Activated CD8-positive, alpha-beta T cell treated with anti-CD3 and anti-CD28 coated beads, Interleukin-2, amount 10 ng/mL, durations not matched to agents 7 days and 5 days (primary cell): ENCODE data around the gene UFC1. TPM values are rescaled to one million over a fixed set of nuclear protein-coding genes. Genes with fewer than 3 reads are reported as not detected.
A peak's percentile ranks its signal among the peaks of the same experiment; 100 is the strongest.

Source experiments
- ATAC-seq: fragments of 150-1000 bp; cut with Tn5 transposase; one replicate; pipeline ENCODE4 v1.10.0; 2021; ENCODE audit warnings: moderate library complexity
- CTCF ChIA-PET: fragments of 350-600 bp; sonication (Branson Sonifier 250); formaldehyde crosslinking; loops from one replicate; lab custom pipeline; 2021; ENCODE audit warnings: antibody characterized with exemption; lab: Charles Lee
- POLR2A ChIA-PET: fragments of 350-600 bp; sonication (Branson Sonifier 250); formaldehyde crosslinking; loops from one replicate; lab custom pipeline; 2021; ENCODE audit warnings: antibody characterized with exemption; lab: Charles Lee
- DNase-seq: peaks from one replicate; pipeline ENCODE4 v3.0.0-alpha.2; 2020
- H3K27ac Mint-ChIP-seq: one replicate; pipeline ENCODE4 v1.8.0; 2021; ENCODE audit warnings: mild to moderate bottlenecking, mixed read lengths
- H3K27me3 Mint-ChIP-seq: one replicate; pipeline ENCODE4 v1.8.0; 2021; ENCODE audit warnings: low read depth, mixed read lengths
- H3K36me3 Mint-ChIP-seq: one replicate; pipeline ENCODE4 v1.8.0; 2021; ENCODE audit warnings: low read depth, mixed read lengths
- H3K4me1 Mint-ChIP-seq: one replicate; pipeline ENCODE4 v1.8.0; 2021; ENCODE audit warnings: low read depth, mixed read lengths
- H3K4me3 Mint-ChIP-seq: one replicate; pipeline ENCODE4 v1.8.0; 2021; ENCODE audit warnings: mild to moderate bottlenecking, mixed read lengths
- H3K9me3 Mint-ChIP-seq: one replicate; pipeline ENCODE4 v1.8.0; 2022; ENCODE audit warnings: mixed read lengths; ENCODE audit not compliant: insufficient read depth
- total RNA-seq, 2 experiments: library from RNA; stranded (reverse); gene quantifications; one replicate each; pipeline ENCODE4 v1.2.3, GENCODE V29; 2021

The UFC1 gene
- total RNA-seq, 2 experiments from 2014 or later: 103 to 104 TPM

- peaks cover 53% of the 10 kb centered on the region for H3K36me3 Mint-ChIP-seq
- no peak for DNase-seq
- H3K4me1 Mint-ChIP-seq: peaks cover 34% of the 10 kb centered on the region
- H3K27ac Mint-ChIP-seq: no peak overlapping the region
- ATAC-seq: no peak
- H3K9me3 Mint-ChIP-seq: no peaks in the 10 kb centered on the region
- H3K4me3 Mint-ChIP-seq: no peak overlapping the region
- ChIA-PET POLR2A (interaction anchor here (0.9 to 2.5 kb wide), 3 partner anchors 10 to 39 kb away, joined by 3 to 9 read pairs (median 4); partner anchors contain the start of genes DEDD and NDUFS2), CTCF (interaction anchor here (0.8 to 2.3 kb wide), 2 partner anchors 10 to 54 kb away, joined by 3 to 12 read pairs; partner anchors contain the start of gene TOMM40L)
- no peaks in the 10 kb centered on the region for H3K27me3 Mint-ChIP-seq
Measured at GRCh38 chr1:161171191-161171590, 17.4 kb downstream of the UFC1 start.

DNA sequence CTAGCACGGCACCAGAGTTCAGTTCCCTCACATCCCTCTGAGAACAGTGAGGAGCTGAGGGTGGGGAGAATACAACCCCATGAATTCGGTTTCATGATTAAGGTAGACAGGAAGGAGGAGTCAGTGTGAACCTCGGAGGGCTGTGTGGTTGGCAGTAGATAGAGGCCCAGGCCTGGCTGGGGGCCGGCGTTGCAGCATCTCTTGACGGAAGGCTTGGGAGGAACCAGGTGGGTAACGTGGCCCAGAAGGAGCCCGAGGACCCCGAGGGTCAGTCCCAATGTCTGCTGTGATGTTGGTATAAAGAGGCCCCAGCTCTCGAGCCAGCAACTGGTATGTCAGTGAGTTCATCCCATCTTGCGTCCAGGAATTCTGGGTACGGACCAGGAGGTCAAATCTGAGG lies 17.9 kb downstream of the UFC1 start:
- ChIA-PET CTCF (interaction anchor here (2.3 kb wide), 1 partner anchor 10 kb away, joined by 12 read pairs; no protein-coding TSS in a partner anchor), POLR2A (interaction anchor here (0.9 to 2.5 kb wide), 3 partner anchors 10 to 39 kb away, joined by 4 to 9 read pairs (median 4); partner anchors contain the start of gene DEDD)
- Mint-ChIP-seq H3K4me1 (peaks cover 38% of the 10 kb centered on the region), H3K27ac (no peak overlapping the region), H3K27me3 (no peaks in the 10 kb centered on the region), H3K9me3 (no peaks in the 10 kb centered on the region), H3K4me3 (no peak overlapping the region), H3K36me3 (peaks cover 54% of the 10 kb centered on the region)
- DNase-seq: no peak
- no peak for ATAC-seq

DNA sequence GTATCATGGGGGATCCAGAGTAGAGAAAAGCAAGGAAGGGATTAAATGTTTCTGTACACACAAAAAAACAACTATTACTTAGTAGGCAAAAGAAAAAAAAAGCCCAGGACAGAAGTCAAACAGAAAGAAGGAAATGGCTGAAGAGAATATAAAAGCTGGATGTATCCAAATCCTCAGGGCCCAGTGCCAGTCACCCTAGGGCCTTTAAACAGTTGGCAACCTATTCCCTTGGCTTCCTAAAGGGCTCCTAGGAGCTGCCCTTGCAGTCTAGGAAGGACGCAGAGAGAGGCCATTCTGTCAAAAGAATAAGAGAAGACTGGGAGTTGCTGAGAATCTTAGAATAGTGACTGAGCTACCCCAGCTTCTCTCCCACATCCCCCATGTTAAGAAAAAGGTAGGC lies 18.6 kb downstream of the UFC1 start:
- Mint-ChIP-seq H3K9me3 (no peaks in the 10 kb centered on the region), H3K4me3 (no peak overlapping the region), H3K27ac (peak overlapping the region; percentile 72), H3K4me1 (peaks cover 34% of the 10 kb centered on the region), H3K27me3 (no peaks in the 10 kb centered on the region), H3K36me3 (peaks cover 54% of the 10 kb centered on the region)
- ATAC-seq (no peak), DNase-seq (no peak)
- ChIA-PET POLR2A (interaction anchor here (1.2 kb wide), 1 partner anchor 13 kb away, joined by 4 read pairs; no protein-coding TSS in a partner anchor), CTCF (no interaction called here)

DNA sequence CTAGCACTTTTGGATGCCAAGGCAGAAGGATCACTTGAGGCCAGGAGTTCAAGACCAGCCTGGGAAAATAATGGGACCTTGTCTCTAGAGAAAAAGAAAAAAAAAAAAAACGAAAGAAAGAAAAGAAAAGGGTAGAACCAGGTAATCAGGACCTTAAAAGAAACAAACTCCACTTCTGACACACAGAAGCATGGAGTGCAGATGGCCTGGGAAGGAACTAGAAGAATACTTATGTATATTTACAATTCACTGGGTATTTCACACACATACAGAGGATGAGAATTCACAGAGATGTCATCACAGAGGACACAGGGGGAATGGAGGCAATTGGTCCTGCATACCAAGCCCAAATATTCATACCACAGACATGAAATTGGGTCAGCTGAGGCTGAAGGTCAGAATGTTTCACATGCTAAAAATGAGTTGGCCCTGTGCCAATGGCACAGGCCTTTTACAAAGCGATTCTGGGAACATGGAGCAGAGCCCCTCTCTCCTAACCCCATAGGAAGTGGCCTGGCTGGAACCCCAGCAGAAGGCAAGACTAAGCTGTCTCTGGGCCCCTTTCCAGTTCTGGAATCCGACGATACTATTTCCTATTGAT lies 19.1 kb downstream of the UFC1 start:
- DNase-seq: no peak
- ChIA-PET CTCF (no interaction called here), POLR2A (interaction anchor here (1.2 kb wide), 1 partner anchor 13 kb away, joined by 4 read pairs; no protein-coding TSS in a partner anchor)
- H3K27ac Mint-ChIP-seq: peak overlapping the region; percentile 72
- no peak for ATAC-seq
- no peak overlapping the region for H3K4me3 Mint-ChIP-seq
- no peaks in the 10 kb centered on the region for H3K9me3 Mint-ChIP-seq
- peaks cover 36% of the 10 kb centered on the region for H3K4me1 Mint-ChIP-seq
- H3K36me3 Mint-ChIP-seq: peaks cover 52% of the 10 kb centered on the region
- H3K27me3 Mint-ChIP-seq: no peaks in the 10 kb centered on the region

DNA sequence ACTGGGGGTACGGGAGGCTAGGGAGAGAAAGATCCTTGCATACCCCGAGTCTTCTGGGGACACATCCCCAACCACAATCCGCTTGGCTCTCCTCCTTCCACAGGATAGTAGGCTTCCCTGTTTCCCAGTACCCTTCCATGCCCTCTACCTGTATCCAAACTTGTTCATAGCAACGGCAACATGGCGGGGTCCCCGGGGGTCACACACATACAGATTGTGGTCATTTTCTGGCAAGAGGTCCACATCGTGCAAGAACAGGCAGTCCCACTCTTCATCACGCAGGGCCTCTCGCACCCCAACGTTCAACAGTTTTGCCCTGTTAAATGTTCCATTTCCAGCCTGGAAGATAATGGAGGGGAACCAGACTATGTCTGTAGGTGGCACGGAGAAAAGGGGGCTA lies 19.9 kb downstream of the UFC1 start:
- no peak for DNase-seq
- CTCF ChIA-PET: no interaction called here
- H3K36me3 Mint-ChIP-seq: peaks cover 47% of the 10 kb centered on the region
- POLR2A ChIA-PET: no interaction called here
- no peaks in the 10 kb centered on the region for H3K27me3 Mint-ChIP-seq
- peaks cover 36% of the 10 kb centered on the region for H3K4me1 Mint-ChIP-seq
- H3K9me3 Mint-ChIP-seq: no peaks in the 10 kb centered on the region
- H3K27ac Mint-ChIP-seq: no peak overlapping the region
- ATAC-seq: no peak
- H3K4me3 Mint-ChIP-seq: no peak overlapping the region

DNA sequence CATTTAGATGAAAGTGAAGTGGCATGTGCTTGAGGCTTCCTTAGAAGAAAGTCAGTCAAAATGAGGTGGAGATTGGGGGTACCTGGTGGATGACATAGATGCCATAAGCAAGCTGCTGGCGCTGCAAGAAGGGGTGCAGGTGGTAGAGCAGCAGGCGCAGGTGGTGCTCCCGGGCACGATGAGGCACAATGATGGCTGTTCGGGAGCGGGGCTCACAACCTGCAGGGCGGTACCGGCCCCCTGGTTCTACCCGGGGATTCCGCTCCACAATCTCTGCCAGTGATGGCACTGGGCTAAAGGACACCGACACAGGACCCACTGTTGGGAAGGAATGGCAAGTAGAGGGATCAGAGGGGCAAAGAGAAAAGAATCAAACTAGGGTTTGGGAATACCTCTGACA lies 21.1 kb downstream of the UFC1 start:
- ATAC-seq (no peak), DNase-seq (no peak)
- no peak overlapping the region for H3K4me3 Mint-ChIP-seq
- H3K36me3 Mint-ChIP-seq: peaks cover 47% of the 10 kb centered on the region
- CTCF ChIA-PET: interaction anchor here (3.3 kb wide), 2 partner anchors 9 to 17 kb away, joined by 10 to 40 read pairs; partner anchors contain the start of gene PPOX
- H3K27ac Mint-ChIP-seq: no peak overlapping the region
- peaks cover 36% of the 10 kb centered on the region for H3K4me1 Mint-ChIP-seq
- H3K27me3 Mint-ChIP-seq: no peaks in the 10 kb centered on the region
- POLR2A ChIA-PET: interaction anchor here (0.7 to 1.4 kb wide), 2 partner anchors 8 to 20 kb away, joined by 4 to 5 read pairs; partner anchors contain the start of gene PPOX
- no peaks in the 10 kb centered on the region for H3K9me3 Mint-ChIP-seq

- no peak for ATAC-seq
- H3K4me1 Mint-ChIP-seq: peaks cover 44% of the 10 kb centered on the region
- peaks cover 42% of the 10 kb centered on the region for H3K36me3 Mint-ChIP-seq
Measured at GRCh38 chr1:161175771-161176453, 22.1 kb downstream of the UFC1 start.

DNA sequence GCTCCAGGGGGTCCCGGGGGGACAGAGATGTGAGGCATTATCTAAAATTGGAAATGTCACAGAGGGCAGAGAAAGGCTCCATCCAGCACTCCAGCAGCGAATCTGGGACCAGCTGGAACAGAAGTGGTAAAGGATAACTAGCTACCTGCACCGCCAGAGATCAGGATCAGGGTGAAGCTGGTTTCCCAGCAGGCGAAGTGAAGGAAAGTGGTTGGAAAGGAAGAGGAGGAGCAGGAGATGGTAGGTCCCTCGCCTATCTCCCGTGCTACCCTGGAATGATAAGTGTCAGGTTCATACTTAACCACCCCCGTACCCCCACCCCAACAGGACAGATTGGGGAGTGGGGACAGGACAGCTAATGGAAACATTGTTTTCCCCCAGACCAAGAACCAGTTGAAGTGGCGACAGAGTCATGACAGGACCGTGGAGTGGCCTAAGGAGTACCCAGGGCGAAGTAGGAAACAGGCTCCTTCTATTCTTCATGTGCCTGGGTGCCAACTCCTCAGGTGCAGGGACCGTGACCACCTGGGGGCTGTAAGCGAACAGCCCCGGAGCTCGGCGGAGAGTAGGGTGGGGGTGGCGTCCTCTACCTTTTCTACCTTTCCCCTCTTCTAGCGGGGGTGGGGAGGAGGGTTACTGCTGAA lies 22.8 kb downstream of the UFC1 start:
- Mint-ChIP-seq H3K27ac (peak overlapping the region; percentile 94), H3K4me3 (peak overlapping the region; percentile 90), H3K4me1 (peaks cover 49% of the 10 kb centered on the region), H3K27me3 (no peaks in the 10 kb centered on the region), H3K36me3 (peaks cover 38% of the 10 kb centered on the region), H3K9me3 (no peaks in the 10 kb centered on the region)
- no peak for ATAC-seq
- CTCF ChIA-PET: interaction anchor here (1.2 to 3.3 kb wide), 6 partner anchors 10 to 205 kb away, joined by 3 to 40 read pairs (median 6); partner anchors contain the start of genes CFAP126, NDUFS2, PPOX and TOMM40L
- no peak for DNase-seq
- POLR2A ChIA-PET: interaction anchor here (0.7 to 2.3 kb wide), 11 partner anchors 10 to 213 kb away, joined by 3 to 46 read pairs (median 4); partner anchors contain the start of genes NDUFS2, PPOX, TOMM40L and UFC1

More at GRCh38 chr1:161175771-161176453, 22.1 kb downstream of the UFC1 start:
- H3K9me3 Mint-ChIP-seq: no peaks in the 10 kb centered on the region
- H3K27ac Mint-ChIP-seq: peak overlapping the region; percentile 94
- DNase-seq: no peak
- peak overlapping the region; percentile 90 for H3K4me3 Mint-ChIP-seq
- CTCF ChIA-PET: interaction anchor here (1.4 to 3.3 kb wide), 4 partner anchors 10 to 206 kb away, joined by 5 to 40 read pairs (median 8); partner anchors contain the start of genes PPOX and TOMM40L
- POLR2A ChIA-PET: interaction anchor here (0.7 to 2.3 kb wide), 8 partner anchors 9 to 133 kb away, joined by 3 to 46 read pairs (median 6); partner anchors contain the start of genes NDUFS2, PPOX and USP21
- no peaks in the 10 kb centered on the region for H3K27me3 Mint-ChIP-seq

DNA sequence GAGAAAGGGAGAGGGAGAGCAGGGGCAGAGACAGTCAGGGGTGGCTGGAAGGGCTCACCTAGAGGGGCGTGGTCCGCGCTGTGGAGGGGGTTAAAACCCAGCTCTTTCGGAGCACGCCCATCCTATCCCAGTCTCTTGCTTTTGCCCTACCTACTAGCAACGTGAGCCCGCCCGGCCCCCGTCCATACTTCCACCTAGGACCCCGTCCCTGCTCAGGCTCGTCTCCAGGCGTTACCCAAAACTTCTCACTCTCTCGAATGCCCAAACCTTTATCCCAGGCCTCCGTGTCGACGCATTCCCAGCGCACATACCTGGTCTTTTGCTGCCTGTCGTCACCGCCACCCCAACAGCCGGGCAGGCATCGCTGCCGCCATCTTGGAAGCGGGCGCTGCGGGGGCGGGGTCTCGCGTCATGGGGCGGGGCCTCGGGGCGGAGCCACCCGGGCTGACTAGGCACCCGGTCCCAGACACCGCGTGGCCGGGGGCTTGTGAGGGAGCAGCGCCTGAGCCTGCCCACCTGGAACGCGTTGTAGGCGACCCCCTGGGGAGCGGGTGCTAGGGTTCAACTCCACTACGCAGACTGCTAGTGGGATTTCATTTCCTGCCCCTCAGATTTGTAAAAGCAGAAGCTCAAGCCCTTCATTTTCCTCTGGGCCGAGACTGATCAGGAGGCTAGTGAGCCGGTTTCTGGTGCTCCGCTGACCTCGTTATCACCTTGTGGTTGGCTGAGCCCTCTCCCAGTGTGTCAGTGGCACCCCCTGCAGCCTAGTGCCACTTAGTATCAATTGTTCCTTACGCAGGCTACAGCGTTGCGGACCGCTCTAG lies 23.5 kb downstream of the UFC1 start, which contains the start of gene B4GALT3:
TSS of gene B4GALT3 (minus strand) at position 396 of the 824 bp plus-strand sequence. CDS start 1,447 bp downstream, outside the sequence.
- DNase-seq (peak; percentile 94), ATAC-seq (peak; percentile 91)
- H3K27me3 Mint-ChIP-seq: no peaks in the 10 kb centered on the region
- peak within 1 kb of the TSS; percentile 90 for H3K4me3 Mint-ChIP-seq
- H3K36me3 Mint-ChIP-seq: peaks cover 38% of the 10 kb centered on the region
- ChIA-PET CTCF (interaction anchor here (0.6 to 3.3 kb wide), 9 partner anchors 11 to 204 kb away, joined by 3 to 40 read pairs (median 4); partner anchors contain the start of genes CFAP126, NDUFS2, PPOX and TOMM40L), POLR2A (interaction anchor here (0.6 to 2.3 kb wide), 12 partner anchors 9 to 212 kb away, joined by 3 to 46 read pairs (median 4); partner anchors contain the start of genes NDUFS2, PPOX, TOMM40L and UFC1)
- H3K27ac Mint-ChIP-seq: peak within 1 kb of the TSS; percentile 94
- H3K9me3 Mint-ChIP-seq: no peaks in the 10 kb centered on the region
- H3K4me1 Mint-ChIP-seq: peaks cover 56% of the 10 kb centered on the region

- H3K27ac Mint-ChIP-seq: peak overlapping the region; percentile 94
- no peaks in the 10 kb centered on the region for H3K27me3 Mint-ChIP-seq
- no peak for DNase-seq
- ATAC-seq: no peak
- no peaks in the 10 kb centered on the region for H3K9me3 Mint-ChIP-seq
- peaks cover 62% of the 10 kb centered on the region for H3K4me1 Mint-ChIP-seq
- peaks cover 34% of the 10 kb centered on the region for H3K36me3 Mint-ChIP-seq
- ChIA-PET CTCF (interaction anchor here (0.6 to 3.3 kb wide), 4 partner anchors 12 to 132 kb away, joined by 3 to 40 read pairs (median 7); partner anchors contain the start of genes PPOX and USF1), POLR2A (interaction anchor here (0.6 to 2.3 kb wide), 5 partner anchors 8 to 208 kb away, joined by 3 to 46 read pairs (median 12); partner anchors contain the start of genes NDUFS2 and PPOX)
- H3K4me3 Mint-ChIP-seq: peak overlapping the region; percentile 90
Measured at GRCh38 chr1:161177936-161178244, 24.1 kb downstream of the UFC1 start.
